IMR-90 (cell line): ENCODE results near the gene PRM2. TPM values are rescaled to one million over a fixed set of nuclear protein-coding genes. Genes with fewer than 3 reads are reported as not detected.

Source experiments
- ATAC-seq: fragments of 200-7000 bp; cut with Tn5 transposase; 2 replicates; pipeline ENCODE4 v1.9.1; 2020; ENCODE audit warnings: low read depth, mild to moderate bottlenecking, moderate library complexity
- BruUV-seq: library from RNA; stranded (reverse); fragments of 400-500 nt; replicated peaks from 2 replicates; lab custom pipeline; 2021; lab: Mats Ljungman, UMichigan
- CTCF ChIA-PET: fragments of 300-600 bp; formaldehyde crosslinking; extraction: SDS; loops from one replicate; lab custom pipeline; 2021; ENCODE audit warnings: antibody characterized with exemption; lab: Yijun Ruan, JAX
- POLR2A ChIA-PET: fragments of 300-600 bp; sonication (Branson Sonifier 250); formaldehyde crosslinking; loops from one replicate; lab custom pipeline; 2022; ENCODE audit warnings: antibody characterized with exemption; ENCODE audit not compliant: unreplicated experiment; lab: Charles Lee
- DNase-seq: peaks from one replicate; pipeline ENCODE4 v3.0.0; 2013
- H2AFZ ChIP-seq: replicated peaks from 2 replicates; pipeline ENCODE3; 2013; ENCODE audit warnings: low read length, mild to moderate bottlenecking; ENCODE audit not compliant: poor library complexity
- H2AK5ac ChIP-seq: 2 replicates; pipeline ENCODE4 v1.6.1; 2013; ENCODE audit warnings: low read depth, low read length, inconsistent platforms
- H2AK9ac ChIP-seq: replicated peaks from 2 replicates; pipeline ENCODE3; 2013; ENCODE audit warnings: mild to moderate bottlenecking, low read depth, low read length, moderate library complexity; ENCODE audit not compliant: poor library complexity
- H2BK120ac ChIP-seq: 2 replicates; pipeline ENCODE4 v1.6.1; 2013; ENCODE audit warnings: low read depth, low read length, inconsistent platforms
- H2BK15ac ChIP-seq: 3 replicates; pipeline ENCODE4 v1.6.1; 2013; ENCODE audit warnings: low read depth, low read length, inconsistent platforms
- H2BK20ac ChIP-seq: 2 replicates; pipeline ENCODE4 v1.6.1; 2013; ENCODE audit warnings: low read depth, mild to moderate bottlenecking, inconsistent platforms, low read length, moderate library complexity
- H2BK5ac ChIP-seq: 2 replicates; pipeline ENCODE4 v1.6.1; 2013; ENCODE audit warnings: mild to moderate bottlenecking, low read depth, low read length, inconsistent platforms; ENCODE audit not compliant: poor library complexity, severe bottlenecking
- H3K14ac ChIP-seq: replicated peaks from 2 replicates; pipeline ENCODE4 v1.6.1; 2013; ENCODE audit warnings: low read depth, low read length, inconsistent platforms
- H3K18ac ChIP-seq: 2 replicates; pipeline ENCODE4 v1.6.1; 2013; ENCODE audit warnings: low read depth, low read length, control low read depth
- H3K23ac ChIP-seq: 2 replicates; pipeline ENCODE4 v1.6.1; 2013; ENCODE audit warnings: low read depth, low read length, inconsistent platforms
- H3K27ac ChIP-seq: 2 replicates; pipeline ENCODE4 v1.5.1; 2013; ENCODE audit warnings: mild to moderate bottlenecking, control low read depth, low read length; ENCODE audit not compliant: insufficient read depth
- H3K27me3 ChIP-seq: 2 replicates; pipeline ENCODE4 v1.6.1; 2013; ENCODE audit warnings: low read length; ENCODE audit not compliant: control insufficient read depth, insufficient read depth
- H3K36me3 ChIP-seq: 2 replicates; pipeline ENCODE4 v1.6.1; 2013; ENCODE audit warnings: low read length, mixed read lengths; ENCODE audit not compliant: control insufficient read depth, insufficient read depth
- H3K4ac ChIP-seq: 2 replicates; pipeline ENCODE4 v1.6.1; 2013; ENCODE audit warnings: low read depth, low read length, inconsistent platforms
- H3K4me1 ChIP-seq: 2 replicates; pipeline ENCODE4 v1.6.1; 2013; ENCODE audit warnings: low read length, mixed read lengths; ENCODE audit not compliant: control insufficient read depth, insufficient read depth
- H3K4me2 ChIP-seq: 2 replicates; pipeline ENCODE4 v1.6.1; 2013; ENCODE audit warnings: low read depth, mild to moderate bottlenecking, control low read depth, low read length, moderate library complexity
- H3K4me3 ChIP-seq: 2 replicates; pipeline ENCODE4 v1.5.1; 2013; ENCODE audit warnings: low read depth, mild to moderate bottlenecking, control low read depth, low read length, moderate library complexity; ENCODE audit not compliant: insufficient read depth
- H3K56ac ChIP-seq: 2 replicates; pipeline ENCODE4 v1.6.1; 2013; ENCODE audit warnings: low read length, inconsistent platforms; ENCODE audit not compliant: insufficient read depth; ENCODE audit errors: extremely low read depth
- H3K79me1 ChIP-seq, 2 experiments: 2 replicates each; pipeline ENCODE4 v1.6.1; 2013; ENCODE audit warnings: low read length in 2 of 2, inconsistent platforms in 1 of 2, low read depth in 1 of 2
- H3K9ac ChIP-seq: 2 replicates; pipeline ENCODE4 v1.6.1; 2013; ENCODE audit warnings: low read depth, low read length, control low read depth
- H3K9me1 ChIP-seq: 2 replicates; pipeline ENCODE4 v1.6.1; 2013; ENCODE audit warnings: low read length, inconsistent platforms; ENCODE audit not compliant: insufficient read depth
- H3K9me3 ChIP-seq: 2 replicates; pipeline ENCODE4 v1.6.1; 2013; ENCODE audit warnings: low read length; ENCODE audit not compliant: control insufficient read depth, insufficient read depth
- H4K20me1 ChIP-seq: 2 replicates; pipeline ENCODE4 v1.6.1; 2013; ENCODE audit warnings: low read length, inconsistent platforms; ENCODE audit not compliant: insufficient read depth
- H4K5ac ChIP-seq: 2 replicates; pipeline ENCODE4 v1.6.1; 2013; ENCODE audit warnings: mild to moderate bottlenecking, low read depth, low read length, control low read depth
- H4K8ac ChIP-seq, 2 experiments: 2 replicates each; pipeline ENCODE4 v1.6.1; 2013; ENCODE audit warnings: low read depth in 2 of 2, low read length in 2 of 2, control low read depth in 1 of 2, inconsistent platforms in 1 of 2
- H4K91ac ChIP-seq: 2 replicates; pipeline ENCODE4 v1.6.1; 2013; ENCODE audit warnings: low read depth, low read length, inconsistent platforms; ENCODE audit not compliant: insufficient read depth
- CEBPB ChIP-seq: IDR thresholded peaks from 2 replicates; pipeline ENCODE4 v1.6.1; 2012; ENCODE audit warnings: low read depth, low read length, improper control_type of control experiment
- MXI1 ChIP-seq: IDR thresholded peaks from 2 replicates; pipeline ENCODE4 v1.6.1; 2012; ENCODE audit warnings: low read depth, mild to moderate bottlenecking, low read length, moderate library complexity, borderline replicate concordance
- SMC3 ChIP-seq: fragments of 150-350 bp; IDR thresholded peaks from 2 replicates; pipeline ENCODE4 v1.6.1; 2016; ENCODE audit warnings: low read depth, mild to moderate bottlenecking, antibody characterized with exemption, low read length, moderate library complexity
- WGBS, 2 experiments: methylation state at CpG; one replicate each; pipeline versions ENCODE4 v1.1.5 to v1.1.7; 2013; ENCODE audit warnings: missing lambda C conversion rate in 2 of 2; ENCODE audit not compliant: insufficient read length in 1 of 2; ENCODE audit errors: extremely low coverage in 2 of 2; 5-methylcytosine and 5-hydroxymethylcytosine counted together
- dilution Hi-C: fragments of 300-500 bp; cut with HindIII; formaldehyde crosslinking; loops from one replicate; pipeline ENCODE4 v1.14.3; 2018; ENCODE audit warnings: low sequenced_read_pairs; ENCODE audit not compliant: unreplicated experiment
- in situ Hi-C: fragments of 300-500 bp; cut with MboI; formaldehyde crosslinking; loops from 3 replicates; pipeline ENCODE4 v1.14.3; 2019; ENCODE audit warnings: low sequenced_read_pairs, inconsistent platforms, mixed read lengths
- intact Hi-C: fragments of 100-400 bp; cut with micrococcal nuclease; formaldehyde crosslinking; loops from 2 replicates; pipeline ENCODE4 v1.10.0; 2022
- polyA plus RNA-seq, 3 experiments: library from polyadenylated mRNA; depleted of rRNA; stranded (reverse); fragments of >200 nt; gene quantifications; 2 replicates each; pipeline ENCODE4 v1.2.3, GENCODE V29; 2012; ENCODE audit warnings: low replicate concordance in 1 of 3
- total RNA-seq: library from RNA; depleted of rRNA; stranded (reverse); fragments of >200 nt; gene quantifications from 2 replicates; pipeline ENCODE4 v1.2.3, GENCODE V29; 2012

The PRM2 gene
- total and polyA plus RNA-seq, 2 of the 4 experiments (the other 2 are of a cell fraction), result not detected

GRCh38 chr16:11323551-11324336, 47.5 kb upstream of the PRM2 start:
- BruUV-seq, result no TSS peak
- dilution Hi-C loops, result no loop called here
- Histone ChIP-seq H3K9me1 (peaks cover 14% of the 10 kb centered on the region), H4K91ac (no peak overlapping the region), H3K9ac (no peak overlapping the region), H3K14ac (no peak overlapping the region), H3K4me2 (no peak overlapping the region), H4K5ac (no peak overlapping the region), H3K4ac (no peak overlapping the region; the same call in 1 of the 2 replicates), H3K4me1 (peaks cover 17% of the 10 kb centered on the region), H2BK5ac (no peak overlapping the region), H2BK15ac (no peak overlapping the region), H3K27ac (no peak overlapping the region), H3K9me3 (no peaks in the 10 kb centered on the region), H2AK5ac (no peak overlapping the region), H2BK20ac (peak overlapping the region; percentile 60; the same call in 1 of the 2 replicates), H2BK120ac (no peak overlapping the region), H2AK9ac (no peak overlapping the region), H4K20me1 (no peaks in the 10 kb centered on the region), H3K23ac (no peak overlapping the region), H3K56ac (no peak overlapping the region), H3K36me3 (no peaks in the 10 kb centered on the region), H3K27me3 (no peaks in the 10 kb centered on the region), H3K79me1 (no peaks in the 10 kb centered on the region; a peak in 1 of 4 replicates), H3K18ac (no peak overlapping the region), H2AFZ (peak overlapping the region; percentile 29), H3K4me3 (no peak overlapping the region), H4K8ac (peak overlapping the region in 1 of 2 experiments; percentile 29; a peak in 1 of 4 replicates)
- POLR2A ChIA-PET, result no interaction called here
- TF ChIP-seq MXI1 (no peak), SMC3 (no peak), CEBPB (peak; percentile 60)
- intact Hi-C loops, result no loop called here
- no peak for DNase-seq
- CTCF ChIA-PET, result no interaction called here
- ATAC-seq, result no peak
- 100% methylated on average over 5 of the region's 11 CpGs; no CpG with 5 or more reads in 1 of the 2 experiments for WGBS, 2 experiments
- in situ Hi-C loops, result no loop called here
